ENCODE measurements around the gene RSL1D1. TPM values are rescaled to one million over a fixed set of nuclear protein-coding genes. Genes with fewer than 3 reads are reported as not detected.
"Not testable (repeated sequence)": the region's sequence is repeated elsewhere in the genome, so short reads cannot be mapped to it uniquely, and the experiment has no call there.

RSL1D1 gene
- total and polyA plus RNA-seq, 10 of the 15 experiments (the other 5 are each of a cell fraction or from before 2014, with no cell fraction given) = 106 to 535 (median 304) TPM

DNA sequence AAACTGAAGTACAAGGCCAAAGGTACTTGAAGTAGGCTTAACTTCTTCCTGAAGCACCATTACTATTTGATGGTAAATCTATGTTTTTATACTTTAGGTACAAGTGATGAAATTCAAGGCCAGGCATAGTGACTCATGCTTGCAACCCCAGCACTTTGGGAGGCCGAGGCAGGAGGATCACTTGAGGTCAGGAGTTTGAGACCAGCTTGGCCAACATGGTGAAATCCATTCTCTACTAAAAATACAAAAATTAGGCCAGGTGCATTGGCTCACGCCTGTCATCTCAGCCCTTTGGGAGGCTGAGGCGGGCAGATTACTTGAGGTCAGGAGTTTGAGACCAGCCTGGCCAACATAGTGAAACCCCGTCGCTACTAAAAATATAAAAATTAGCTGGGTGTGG lies 27.7 kb downstream of the RSL1D1 start:
- BruUV-seq (replicated peaks); POLR2A ChIA-PET; ATAC-seq; H4K20me1 ChIP-seq (ENCODE audit: control insufficient read depth, insufficient read depth); intact Hi-C loops (cut with micrococcal nuclease; ENCODE audit: unreplicated experiment); H3K27ac ChIP-seq (ENCODE audit: control insufficient read depth, insufficient read depth); DNase-seq (ENCODE audit: low read depth, low spot score); H3K9me3 ChIP-seq (replicated peaks; ENCODE audit: control insufficient read depth, insufficient read depth, low read length); H3K4me1 ChIP-seq (ENCODE audit: control insufficient read depth, insufficient read depth, low read length); H3K79me2 ChIP-seq (ENCODE audit: control insufficient read depth, insufficient read depth, low read length); FAIRE-seq; CTCF ChIA-PET; H3K4me3 ChIP-seq; H3K4me2 ChIP-seq (ENCODE audit: control insufficient read depth, insufficient read depth); H3K36me3 ChIP-seq (ENCODE audit: control insufficient read depth in 2 of 2, insufficient read depth in 2 of 2, low read length in 1 of 2); H3K9ac ChIP-seq (ENCODE audit: control insufficient read depth, insufficient read depth, low read length); H3K27me3 ChIP-seq (replicated peaks in 1 of 2; ENCODE audit: control insufficient read depth in 2 of 2, insufficient read depth in 2 of 2, low read length in 1 of 2); SMC1A ChIA-PET (ENCODE audit: uncharacterized antibody, unreplicated experiment); H2AFZ ChIP-seq (ENCODE audit: control insufficient read depth, low read depth, low read length): not testable (repeated sequence)
- RAD21 ChIA-PET (ENCODE audit: unreplicated experiment) = interaction anchor here (1.3 to 1.5 kb wide), 2 partner anchors 125 to 292 kb away, joined by 3 to 4 read pairs; no protein-coding TSS in a partner anchor
- in situ Hi-C loops (cut with MboI) = loop anchor here (25.0 kb wide), 1 partner anchor 286 kb away; a partner anchor contains a TSS
- WGBS (ENCODE audit: insufficient coverage, insufficient replicate concordance, low lambda C conversion rate, missing lambda C conversion rate) = 80% methylated on average over 5 of the region's 5 CpGs

DNA sequence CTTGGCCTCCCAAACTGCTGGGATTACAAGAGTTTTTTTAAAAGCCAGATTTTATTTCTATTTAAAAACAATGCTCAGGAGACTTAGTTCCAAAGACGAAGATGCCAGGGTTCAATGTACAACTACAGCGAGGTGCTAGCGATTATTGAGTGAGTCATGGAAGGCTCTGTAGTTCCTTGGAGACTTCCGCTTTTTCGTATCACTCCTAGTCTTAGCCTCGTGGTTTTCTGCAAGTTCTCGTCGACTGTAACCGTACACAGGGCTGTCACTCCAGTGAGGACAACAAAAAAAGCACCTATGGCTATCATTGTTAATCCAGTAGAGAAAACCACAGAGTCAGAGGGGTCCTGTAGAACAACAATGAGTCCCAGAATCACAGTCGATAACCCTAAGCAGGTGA lies 31.5 kb downstream of the RSL1D1 start:
- H3K36me3 ChIP-seq (ENCODE audit: control insufficient read depth in 2 of 2, insufficient read depth in 2 of 2, low read length in 1 of 2) = no peaks in the 10 kb centered on the region
- ATAC-seq (peak; percentile 57), FAIRE-seq (no peak), DNase-seq (ENCODE audit: low read depth, low spot score) (no peak)
- ChIA-PET RAD21 (ENCODE audit: unreplicated experiment) (no interaction called here), CTCF (no interaction called here), POLR2A (no interaction called here), SMC1A (ENCODE audit: uncharacterized antibody, unreplicated experiment) (no interaction called here)
- no peaks in the 10 kb centered on the region for H4K20me1 ChIP-seq (ENCODE audit: control insufficient read depth, insufficient read depth)
- H3K27ac ChIP-seq (ENCODE audit: control insufficient read depth, insufficient read depth) = no peak overlapping the region
- BruUV-seq (replicated peaks) = no TSS peak
- no peak overlapping the region for H3K4me2 ChIP-seq (ENCODE audit: control insufficient read depth, insufficient read depth)
- no peaks in the 10 kb centered on the region for H3K27me3 ChIP-seq (replicated peaks in 1 of 2; ENCODE audit: control insufficient read depth in 2 of 2, insufficient read depth in 2 of 2, low read length in 1 of 2)
- TF ChIP-seq SPI1 (IDR thresholded peaks at IDR 0.05; ENCODE audit: borderline replicate concordance, insufficient read depth, low read depth, low read length) (peak; percentile 76; the same call in 1 of the 2 replicates), NRF1 (conservative IDR thresholded peaks at IDR 0.05; ENCODE audit: low read depth, low read length) (no peak)
- TF ChIP-seq, protein P1, sequence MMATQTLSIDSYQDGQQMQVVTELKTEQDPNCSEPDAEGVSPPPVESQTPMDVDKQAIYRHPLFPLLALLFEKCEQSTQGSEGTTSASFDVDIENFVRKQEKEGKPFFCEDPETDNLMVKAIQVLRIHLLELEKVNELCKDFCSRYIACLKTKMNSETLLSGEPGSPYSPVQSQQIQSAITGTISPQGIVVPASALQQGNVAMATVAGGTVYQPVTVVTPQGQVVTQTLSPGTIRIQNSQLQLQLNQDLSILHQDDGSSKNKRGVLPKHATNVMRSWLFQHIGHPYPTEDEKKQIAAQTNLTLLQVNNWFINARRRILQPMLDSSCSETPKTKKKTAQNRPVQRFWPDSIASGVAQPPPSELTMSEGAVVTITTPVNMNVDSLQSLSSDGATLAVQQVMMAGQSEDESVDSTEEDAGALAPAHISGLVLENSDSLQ (IDR thresholded peaks at IDR 0.05) = peak; percentile 66
- H3K9me3 ChIP-seq (replicated peaks; ENCODE audit: control insufficient read depth, insufficient read depth, low read length) = no peaks in the 10 kb centered on the region
- no peaks in the 10 kb centered on the region for H3K4me1 ChIP-seq (ENCODE audit: control insufficient read depth, insufficient read depth, low read length)
- intact Hi-C loops (cut with micrococcal nuclease; ENCODE audit: unreplicated experiment) (loop anchor here (10.0 kb wide), 1 partner anchor 175 kb away; no protein-coding TSS in a partner anchor), in situ Hi-C loops (cut with MboI) (loop anchor here (5.0 to 25.0 kb wide), 3 partner anchors 282 to 855 kb away; a partner anchor contains a TSS)
- H3K79me2 ChIP-seq (ENCODE audit: control insufficient read depth, insufficient read depth, low read length) = no peaks in the 10 kb centered on the region
- H3K4me3 ChIP-seq = no peak overlapping the region
- 39% methylated on average over 10 of the region's 10 CpGs for WGBS (ENCODE audit: insufficient coverage, insufficient replicate concordance, low lambda C conversion rate, missing lambda C conversion rate)
- H2AFZ ChIP-seq (ENCODE audit: control insufficient read depth, low read depth, low read length) = no peak overlapping the region
- H3K9ac ChIP-seq (ENCODE audit: control insufficient read depth, insufficient read depth, low read length) = no peak overlapping the region

DNA sequence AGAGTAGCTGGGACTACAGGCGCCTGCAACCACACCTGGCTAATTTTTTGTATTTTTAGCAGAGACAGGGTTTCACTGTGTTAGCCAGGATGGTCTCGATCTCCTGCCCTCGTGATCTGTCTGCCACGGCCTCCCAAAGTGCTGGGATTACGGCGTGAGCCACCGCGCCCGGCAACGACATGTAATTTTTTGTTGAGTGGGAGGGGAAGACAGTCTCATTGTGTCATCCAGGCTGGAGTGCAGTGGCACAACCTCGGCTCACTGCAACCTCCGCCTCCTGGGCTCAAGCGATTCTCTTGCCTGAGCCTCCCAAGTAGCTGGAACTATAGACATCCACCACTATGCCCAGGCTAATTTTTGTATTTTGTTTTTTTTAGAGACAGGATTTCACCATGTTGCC lies 32.4 kb downstream of the RSL1D1 start:
- intact Hi-C loops (cut with micrococcal nuclease; ENCODE audit: unreplicated experiment) (loop anchor here (10.0 kb wide), 1 partner anchor 174 kb away; no protein-coding TSS in a partner anchor), in situ Hi-C loops (cut with MboI) (loop anchor here (5.0 to 25.0 kb wide), 3 partner anchors 282 to 854 kb away; a partner anchor contains a TSS)
- RAD21 ChIA-PET (ENCODE audit: unreplicated experiment); H3K36me3 ChIP-seq (ENCODE audit: control insufficient read depth in 2 of 2, insufficient read depth in 2 of 2, low read length in 1 of 2); H2AFZ ChIP-seq (ENCODE audit: control insufficient read depth, low read depth, low read length); H3K4me2 ChIP-seq (ENCODE audit: control insufficient read depth, insufficient read depth); FAIRE-seq; ATAC-seq; H3K27ac ChIP-seq (ENCODE audit: control insufficient read depth, insufficient read depth); H3K27me3 ChIP-seq (replicated peaks in 1 of 2; ENCODE audit: control insufficient read depth in 2 of 2, insufficient read depth in 2 of 2, low read length in 1 of 2); DNase-seq (ENCODE audit: low read depth, low spot score); POLR2A ChIA-PET; H3K9ac ChIP-seq (ENCODE audit: control insufficient read depth, insufficient read depth, low read length); H3K9me3 ChIP-seq (replicated peaks; ENCODE audit: control insufficient read depth, insufficient read depth, low read length); BruUV-seq (replicated peaks); H3K4me3 ChIP-seq; H3K79me2 ChIP-seq (ENCODE audit: control insufficient read depth, insufficient read depth, low read length); SMC1A ChIA-PET (ENCODE audit: uncharacterized antibody, unreplicated experiment); H4K20me1 ChIP-seq (ENCODE audit: control insufficient read depth, insufficient read depth); H3K4me1 ChIP-seq (ENCODE audit: control insufficient read depth, insufficient read depth, low read length): not testable (repeated sequence)
- 86% methylated on average over 13 of the region's 13 CpGs for WGBS (ENCODE audit: insufficient coverage, insufficient replicate concordance, low lambda C conversion rate, missing lambda C conversion rate)
- CTCF ChIA-PET = interaction anchor here (0.7 kb wide), 1 partner anchor 402 kb away, joined by 4 read pairs; no protein-coding TSS in a partner anchor

All from GM12878 (cell line).